Astrocyte (in vitro differentiated cells and primary cell): Measurements from ENCODE around the gene PTPRQ.

Experiments used
- CTCF ChIP-seq: IDR thresholded peaks from 2 replicates; pipeline ENCODE4 v1.5.1; 2011; ENCODE audit warnings: low read depth, mild to moderate bottlenecking, inconsistent platforms, low read length, moderate library complexity; ENCODE audit not compliant: insufficient read depth
- EZH2 ChIP-seq: IDR thresholded peaks from 2 replicates; pipeline ENCODE4 v1.6.1; 2012; ENCODE audit warnings: mild to moderate bottlenecking, low read length, inconsistent platforms; ENCODE audit not compliant: insufficient read depth

DNA sequence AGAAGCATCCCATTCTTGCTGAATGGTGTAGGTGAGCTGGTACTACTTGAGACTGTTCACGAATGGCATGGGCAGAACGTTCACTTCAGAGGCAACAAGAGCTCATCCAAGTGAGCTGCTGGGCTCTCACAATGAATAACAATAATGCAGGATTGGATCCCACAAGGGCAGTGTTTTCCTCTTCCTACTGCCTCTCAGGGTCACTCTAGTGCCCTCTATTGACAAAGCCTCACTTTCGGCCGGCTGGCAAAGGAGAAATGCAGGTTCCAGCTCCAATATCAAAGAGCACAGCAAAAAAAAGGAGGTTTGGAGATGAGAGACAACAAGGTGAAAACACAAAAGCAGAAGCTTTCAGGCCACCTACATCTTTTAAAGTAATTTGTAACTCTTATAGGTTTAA is 188.8 kb downstream of the PTPRQ start:
- TF ChIP-seq CTCF: peak; percentile 20
- no peak for TF ChIP-seq EZH2
